K562 (cell line): ENCODE results near the gene VDAC2. TPM values are rescaled to one million over a fixed set of nuclear protein-coding genes. Genes with fewer than 3 reads are reported as not detected.

ENCODE experiments used
- CBFA2T3 ChIP-seq: fragments of 450-650 bp; IDR thresholded peaks from 2 replicates; pipeline ENCODE4 v1.6.1; 2017
- CHCHD3 ChIP-seq: fragments of 250-450 bp; sonication (Bioruptor Pico); IDR thresholded peaks from 2 replicates; pipeline ENCODE4 v2.1.2; 2022; ENCODE audit warnings: mild to moderate bottlenecking
- FOSL1 ChIP-seq: fragments of 200-800 bp; sonication (Bioruptor generic); conservative IDR thresholded peaks from 2 replicates; pipeline ENCODE4 v1.6.1; 2016; ENCODE audit warnings: missing genetic modification characterization, missing compliant biosample characterization
- GATA2 ChIP-seq: sonication (generic); formaldehyde crosslinking; IDR thresholded peaks from 2 replicates; pipeline ENCODE4 v1.4.0; 2020; ENCODE audit warnings: mild to moderate bottlenecking, missing genetic modification reagents
- GTF2A2 ChIP-seq: IDR thresholded peaks from 2 replicates; pipeline ENCODE4 v1.6.1; 2016; ENCODE audit warnings: mild to moderate bottlenecking, missing genetic modification characterization, missing compliant biosample characterization
- HNRNPH1 ChIP-seq: fragments of 200-400 bp; formaldehyde crosslinking; optimal IDR thresholded peaks from 2 replicates; pipeline ENCODE3; 2017; ENCODE audit warnings: low read depth, mild to moderate bottlenecking, low read length, moderate library complexity
- ILK ChIP-seq: fragments of 450-650 bp; IDR thresholded peaks from 2 replicates; pipeline ENCODE4 v1.6.1; 2016; ENCODE audit warnings: missing genetic modification characterization, low read depth, mild to moderate bottlenecking, missing compliant biosample characterization, moderate library complexity, borderline replicate concordance
- MECOM ChIP-seq: fragments of 250-450 bp; sonication (Bioruptor Pico); IDR thresholded peaks from 2 replicates; pipeline ENCODE4 v1.8.0; 2022; ENCODE audit warnings: inconsistent platforms
- RFX5 ChIP-seq: IDR thresholded peaks from 2 replicates; pipeline ENCODE4 v1.6.1; 2011; ENCODE audit warnings: low read depth, mild to moderate bottlenecking, improper control_type of control experiment, low read length
- SRSF9 ChIP-seq: fragments of 200-400 bp; formaldehyde crosslinking; IDR thresholded peaks from 2 replicates; pipeline ENCODE4 v1.6.1; 2017; ENCODE audit warnings: low read depth, low read length, borderline replicate concordance
- TEAD1 ChIP-seq, 2 experiments: fragments of 450-650 bp in 1 of 2; sonication (generic) in 1 of 2; formaldehyde crosslinking; IDR thresholded peaks; 2 replicates each; pipeline versions ENCODE4 v1.4.0 to v1.8.0; 2020 to 2022; ENCODE audit warnings: mild to moderate bottlenecking in 2 of 2, missing genetic modification reagents in 1 of 2
- ZBTB1 ChIP-seq: sonication (generic); formaldehyde crosslinking; IDR thresholded peaks from 2 replicates; pipeline ENCODE4 v1.8.1; 2023; ENCODE audit warnings: missing genetic modification reagents, low read depth, mild to moderate bottlenecking, borderline replicate concordance
- ZFP30 ChIP-seq: fragments of 250-450 bp; sonication (Bioruptor Pico); IDR thresholded peaks from 2 replicates; pipeline ENCODE4 v1.8.0; 2022; ENCODE audit warnings: moderate library complexity, mild to moderate bottlenecking, inconsistent platforms, borderline replicate concordance
- polyA plus RNA-seq, 8 experiments: library from polyadenylated mRNA; depleted of rRNA in 4 of 8; stranded (reverse) in 5 of 8; unstranded in 3 of 8; fragments of >200 nt; fragmentation: Nextera tagmentation in 2 of 8; fragmentation: Illumina TruSeq in 1 of 8; extraction: Ambion mirVana in 2 of 8; extraction: Trizol in 1 of 8; gene quantifications; 2 replicates each; pipeline versions ENCODE4 v1.2.1 to v1.2.3, GENCODE V29; 2011 to 2014; ENCODE audit warnings: inconsistent platforms in 1 of 8, missing spikeins in 1 of 8
- total RNA-seq, 7 experiments: library from RNA; depleted of rRNA in 6 of 7; stranded (reverse); fragments of >200 nt in 6 of 7; fragmentation: Illumina TruSeq in 2 of 7; extraction: Trizol in 2 of 7; gene quantifications; 2 replicates each; pipeline versions ENCODE4 v1.2.1 to v1.2.3, GENCODE V29; 2011 to 2021; ENCODE audit warnings: low replicate concordance in 1 of 7
- TF ChIP-seq, protein P1 (sequence below): sonication (generic); formaldehyde crosslinking; IDR thresholded peaks from 2 replicates; pipeline ENCODE4 v1.8.0; 2022; ENCODE audit warnings: mild to moderate bottlenecking, missing genetic modification reagents
- TF ChIP-seq, protein P2 (sequence below): sonication (generic); formaldehyde crosslinking; IDR thresholded peaks from 2 replicates; pipeline ENCODE4 v1.8.1; 2023; ENCODE audit warnings: mild to moderate bottlenecking, missing genetic modification reagents, moderate library complexity
- TF ChIP-seq, protein P3 (sequence below): fragments of 450-650 bp; IDR thresholded peaks from 2 replicates; pipeline ENCODE4 v1.6.1; 2016; ENCODE audit warnings: borderline replicate concordance
- TF ChIP-seq, protein P4 (sequence below): fragments of 250-450 bp; sonication (Bioruptor Pico); IDR thresholded peaks from 2 replicates; pipeline ENCODE4 v1.4.0; 2020; ENCODE audit warnings: borderline replicate concordance

The VDAC2 gene
- total and polyA plus RNA-seq, 9 of the 15 experiments (the other 6 are each of a cell fraction or from before 2014, with no cell fraction given) = 139 to 450 (median 250) TPM

DNA sequence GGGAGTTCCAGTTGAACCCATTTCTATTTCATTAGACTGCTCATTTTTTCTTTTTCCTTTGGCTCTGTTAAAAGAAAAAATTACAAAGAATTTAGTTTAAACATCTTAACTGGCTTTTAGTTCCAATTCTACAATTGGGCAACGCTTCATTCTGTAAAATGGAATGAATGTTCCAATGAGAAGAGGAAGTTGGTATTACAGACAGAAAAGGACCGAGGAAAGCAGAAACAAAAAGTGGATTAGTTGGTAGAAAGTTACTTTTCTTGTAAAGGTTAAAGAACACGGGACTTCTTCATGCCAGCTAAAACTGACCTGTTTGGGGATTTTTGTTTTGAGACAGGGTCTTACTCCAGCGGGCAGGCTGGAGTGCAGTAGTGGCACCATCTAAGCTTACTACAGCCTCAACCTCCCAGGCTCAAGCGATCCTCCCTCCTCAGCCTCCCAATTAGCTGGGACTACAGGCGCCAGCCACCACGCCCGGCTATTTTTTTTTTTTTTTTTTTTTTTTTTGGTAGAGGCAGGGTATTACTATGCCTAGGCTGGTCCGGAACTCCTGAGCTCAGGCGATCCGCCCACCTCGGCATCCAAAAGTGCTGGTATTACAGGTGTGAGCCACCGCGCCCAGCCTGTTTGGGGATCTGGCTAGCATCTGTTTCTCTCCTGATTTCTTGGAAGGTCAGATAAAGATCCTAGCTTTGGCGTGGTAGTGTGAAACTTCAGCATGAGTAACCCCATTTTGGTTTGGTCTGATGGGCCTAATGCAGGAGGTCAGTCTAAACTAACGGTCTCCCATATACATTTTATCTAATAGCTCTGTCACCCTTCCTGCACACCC is 1.3 kb upstream of the VDAC2 start (continued):
- TF ChIP-seq, protein P1, sequence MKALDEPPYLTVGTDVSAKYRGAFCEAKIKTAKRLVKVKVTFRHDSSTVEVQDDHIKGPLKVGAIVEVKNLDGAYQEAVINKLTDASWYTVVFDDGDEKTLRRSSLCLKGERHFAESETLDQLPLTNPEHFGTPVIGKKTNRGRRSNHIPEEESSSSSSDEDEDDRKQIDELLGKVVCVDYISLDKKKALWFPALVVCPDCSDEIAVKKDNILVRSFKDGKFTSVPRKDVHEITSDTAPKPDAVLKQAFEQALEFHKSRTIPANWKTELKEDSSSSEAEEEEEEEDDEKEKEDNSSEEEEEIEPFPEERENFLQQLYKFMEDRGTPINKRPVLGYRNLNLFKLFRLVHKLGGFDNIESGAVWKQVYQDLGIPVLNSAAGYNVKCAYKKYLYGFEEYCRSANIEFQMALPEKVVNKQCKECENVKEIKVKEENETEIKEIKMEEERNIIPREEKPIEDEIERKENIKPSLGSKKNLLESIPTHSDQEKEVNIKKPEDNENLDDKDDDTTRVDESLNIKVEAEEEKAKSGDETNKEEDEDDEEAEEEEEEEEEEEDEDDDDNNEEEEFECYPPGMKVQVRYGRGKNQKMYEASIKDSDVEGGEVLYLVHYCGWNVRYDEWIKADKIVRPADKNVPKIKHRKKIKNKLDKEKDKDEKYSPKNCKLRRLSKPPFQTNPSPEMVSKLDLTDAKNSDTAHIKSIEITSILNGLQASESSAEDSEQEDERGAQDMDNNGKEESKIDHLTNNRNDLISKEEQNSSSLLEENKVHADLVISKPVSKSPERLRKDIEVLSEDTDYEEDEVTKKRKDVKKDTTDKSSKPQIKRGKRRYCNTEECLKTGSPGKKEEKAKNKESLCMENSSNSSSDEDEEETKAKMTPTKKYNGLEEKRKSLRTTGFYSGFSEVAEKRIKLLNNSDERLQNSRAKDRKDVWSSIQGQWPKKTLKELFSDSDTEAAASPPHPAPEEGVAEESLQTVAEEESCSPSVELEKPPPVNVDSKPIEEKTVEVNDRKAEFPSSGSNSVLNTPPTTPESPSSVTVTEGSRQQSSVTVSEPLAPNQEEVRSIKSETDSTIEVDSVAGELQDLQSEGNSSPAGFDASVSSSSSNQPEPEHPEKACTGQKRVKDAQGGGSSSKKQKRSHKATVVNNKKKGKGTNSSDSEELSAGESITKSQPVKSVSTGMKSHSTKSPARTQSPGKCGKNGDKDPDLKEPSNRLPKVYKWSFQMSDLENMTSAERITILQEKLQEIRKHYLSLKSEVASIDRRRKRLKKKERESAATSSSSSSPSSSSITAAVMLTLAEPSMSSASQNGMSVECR (CRISPR knock-in tag) = peak; percentile 20; the same call in 1 of the 2 replicates
- TF ChIP-seq SRSF9 (no peak), MECOM (CRISPR knock-in tag) (peak; percentile 94), HNRNPH1 (no peak), GATA2 (CRISPR knock-in tag) (no peak), TEAD1 (CRISPR knock-in tag; IDR thresholded peaks at IDR 0.05) (peak in 1 of 2 experiments; percentile 90; a peak in 2 of 4 replicates), RFX5 (no peak), ZBTB1 (CRISPR knock-in tag) (0 out of 2 replicates have a peak, but pooled peaks have one; percentile 5), ILK (tag) (peak; percentile 68; the same call in 1 of the 2 replicates), CBFA2T3 (peak; percentile 30; the same call in 1 of the 2 replicates), FOSL1 (tag) (no peak; the same call in 1 of the 2 replicates), GTF2A2 (tag) (peak; percentile 78; the same call in 1 of the 2 replicates), ZFP30 (CRISPR knock-in tag) (no peak), CHCHD3 (CRISPR knock-in tag) (0 out of 2 replicates have a peak, but pooled peaks have one; percentile 17)
- TF ChIP-seq, protein P2, sequence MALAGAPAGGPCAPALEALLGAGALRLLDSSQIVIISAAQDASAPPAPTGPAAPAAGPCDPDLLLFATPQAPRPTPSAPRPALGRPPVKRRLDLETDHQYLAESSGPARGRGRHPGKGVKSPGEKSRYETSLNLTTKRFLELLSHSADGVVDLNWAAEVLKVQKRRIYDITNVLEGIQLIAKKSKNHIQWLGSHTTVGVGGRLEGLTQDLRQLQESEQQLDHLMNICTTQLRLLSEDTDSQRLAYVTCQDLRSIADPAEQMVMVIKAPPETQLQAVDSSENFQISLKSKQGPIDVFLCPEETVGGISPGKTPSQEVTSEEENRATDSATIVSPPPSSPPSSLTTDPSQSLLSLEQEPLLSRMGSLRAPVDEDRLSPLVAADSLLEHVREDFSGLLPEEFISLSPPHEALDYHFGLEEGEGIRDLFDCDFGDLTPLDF (CRISPR knock-in tag) = no peak
- TF ChIP-seq, protein P3, sequence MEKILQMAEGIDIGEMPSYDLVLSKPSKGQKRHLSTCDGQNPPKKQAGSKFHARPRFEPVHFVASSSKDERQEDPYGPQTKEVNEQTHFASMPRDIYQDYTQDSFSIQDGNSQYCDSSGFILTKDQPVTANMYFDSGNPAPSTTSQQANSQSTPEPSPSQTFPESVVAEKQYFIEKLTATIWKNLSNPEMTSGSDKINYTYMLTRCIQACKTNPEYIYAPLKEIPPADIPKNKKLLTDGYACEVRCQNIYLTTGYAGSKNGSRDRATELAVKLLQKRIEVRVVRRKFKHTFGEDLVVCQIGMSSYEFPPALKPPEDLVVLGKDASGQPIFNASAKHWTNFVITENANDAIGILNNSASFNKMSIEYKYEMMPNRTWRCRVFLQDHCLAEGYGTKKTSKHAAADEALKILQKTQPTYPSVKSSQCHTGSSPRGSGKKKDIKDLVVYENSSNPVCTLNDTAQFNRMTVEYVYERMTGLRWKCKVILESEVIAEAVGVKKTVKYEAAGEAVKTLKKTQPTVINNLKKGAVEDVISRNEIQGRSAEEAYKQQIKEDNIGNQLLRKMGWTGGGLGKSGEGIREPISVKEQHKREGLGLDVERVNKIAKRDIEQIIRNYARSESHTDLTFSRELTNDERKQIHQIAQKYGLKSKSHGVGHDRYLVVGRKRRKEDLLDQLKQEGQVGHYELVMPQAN = no peak
- TF ChIP-seq, protein P4, sequence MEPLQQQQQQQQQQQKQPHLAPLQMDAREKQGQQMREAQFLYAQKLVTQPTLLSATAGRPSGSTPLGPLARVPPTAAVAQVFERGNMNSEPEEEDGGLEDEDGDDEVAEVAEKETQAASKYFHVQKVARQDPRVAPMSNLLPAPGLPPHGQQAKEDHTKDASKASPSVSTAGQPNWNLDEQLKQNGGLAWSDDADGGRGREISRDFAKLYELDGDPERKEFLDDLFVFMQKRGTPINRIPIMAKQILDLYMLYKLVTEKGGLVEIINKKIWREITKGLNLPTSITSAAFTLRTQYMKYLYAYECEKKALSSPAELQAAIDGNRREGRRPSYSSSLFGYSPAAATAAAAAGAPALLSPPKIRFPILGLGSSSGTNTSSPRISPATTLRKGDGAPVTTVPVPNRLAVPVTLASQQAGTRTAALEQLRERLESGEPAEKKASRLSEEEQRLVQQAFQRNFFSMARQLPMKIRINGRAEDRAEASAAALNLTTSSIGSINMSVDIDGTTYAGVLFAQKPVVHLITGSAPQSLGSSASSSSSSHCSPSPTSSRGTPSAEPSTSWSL (CRISPR knock-in tag) = peak; percentile 72; the same call in 1 of the 2 replicates
